K562 (cell line): ENCODE results near the gene CRNKL1. TPM values are rescaled to one million over a fixed set of nuclear protein-coding genes. Genes with fewer than 3 reads are reported as not detected.

ENCODE experiments used
- ATF7 ChIP-seq: fragments of 450-650 bp; IDR thresholded peaks from 2 replicates; pipeline ENCODE4 v1.7.1; 2014; ENCODE audit warnings: mild to moderate bottlenecking, moderate library complexity
- CSDE1 ChIP-seq, 2 experiments: fragments of 450-650 bp; IDR thresholded peaks; 2 replicates each; pipeline ENCODE4 v1.6.1; 2016; ENCODE audit warnings: mild to moderate bottlenecking in 1 of 2
- HNRNPUL1 ChIP-seq: fragments of 200-400 bp; formaldehyde crosslinking; IDR thresholded peaks from 2 replicates; pipeline ENCODE4 v1.6.1; 2017; ENCODE audit warnings: low read length
- NR2C1 ChIP-seq, 2 experiments: fragments of 450-650 bp; IDR thresholded peaks; 2 replicates each; pipeline ENCODE4 v1.6.1; 2017; ENCODE audit warnings: mild to moderate bottlenecking in 2 of 2, antibody characterized with exemption in 1 of 2, inconsistent platforms in 1 of 2, missing compliant biosample characterization in 1 of 2, missing genetic modification characterization in 1 of 2
- RAD21 ChIP-seq, 2 experiments: fragments of 250-450 bp in 1 of 2; fragments of 450-650 bp in 1 of 2; sonication (Bioruptor Pico) in 1 of 2; formaldehyde crosslinking in 1 of 2; IDR thresholded peaks in 1 of 2; conservative IDR thresholded peaks in 1 of 2; 2 replicates each; pipeline versions ENCODE4 v1.4.0 to v1.8.0; 2020 to 2022; ENCODE audit warnings: mild to moderate bottlenecking in 2 of 2, moderate library complexity in 1 of 2
- SMARCB1 ChIP-seq: IDR thresholded peaks from 2 replicates; pipeline ENCODE4 v1.6.1; 2011; ENCODE audit warnings: improper control_type of control experiment, low read depth; ENCODE audit not compliant: insufficient read length
- TAF7 ChIP-seq: fragments of 450-650 bp; IDR thresholded peaks from 2 replicates; pipeline ENCODE4 v1.6.1; 2016; ENCODE audit warnings: missing genetic modification characterization, missing compliant biosample characterization
- ZBTB17 ChIP-seq: fragments of 450-650 bp; formaldehyde crosslinking; IDR thresholded peaks from 2 replicates; pipeline ENCODE4 v1.4.0; 2020; ENCODE audit warnings: mild to moderate bottlenecking
- ZEB2 ChIP-seq: fragments of 450-650 bp; IDR thresholded peaks from 2 replicates; pipeline ENCODE4 v1.6.1; 2016
- ZNF197 ChIP-seq: fragments of 200-800 bp; sonication (Bioruptor generic); IDR thresholded peaks from 2 replicates; pipeline ENCODE4 v1.6.1; 2016; ENCODE audit warnings: low read depth, missing genetic modification characterization, missing compliant biosample characterization
- polyA plus RNA-seq, 8 experiments: library from polyadenylated mRNA; depleted of rRNA in 4 of 8; stranded (reverse) in 5 of 8; unstranded in 3 of 8; fragments of >200 nt; fragmentation: Nextera tagmentation in 2 of 8; fragmentation: Illumina TruSeq in 1 of 8; extraction: Ambion mirVana in 2 of 8; extraction: Trizol in 1 of 8; gene quantifications; 2 replicates each; pipeline versions ENCODE4 v1.2.1 to v1.2.3, GENCODE V29; 2011 to 2014; ENCODE audit warnings: inconsistent platforms in 1 of 8, missing spikeins in 1 of 8
- total RNA-seq, 7 experiments: library from RNA; depleted of rRNA in 6 of 7; stranded (reverse); fragments of >200 nt in 6 of 7; fragmentation: Illumina TruSeq in 2 of 7; extraction: Trizol in 2 of 7; gene quantifications; 2 replicates each; pipeline versions ENCODE4 v1.2.1 to v1.2.3, GENCODE V29; 2011 to 2021; ENCODE audit warnings: low replicate concordance in 1 of 7
- TF ChIP-seq, protein P1 (sequence below): fragments of 250-450 bp; sonication (Bioruptor Pico); IDR thresholded peaks from 2 replicates; pipeline ENCODE4 v1.4.0; 2020; ENCODE audit warnings: mild to moderate bottlenecking, moderate library complexity
- TF ChIP-seq, protein P2 (sequence below): fragments of 150-350 bp; conservative IDR thresholded peaks from 2 replicates; pipeline ENCODE4 v1.6.1; 2014; ENCODE audit warnings: low read length
- TF ChIP-seq, protein P3 (sequence below): fragments of 450-650 bp; IDR thresholded peaks from 2 replicates; pipeline ENCODE4 v1.6.1; 2017; ENCODE audit warnings: antibody characterized with exemption, mild to moderate bottlenecking

CRNKL1 gene
- total and polyA plus RNA-seq, 9 of the 15 experiments (the other 6 are each of a cell fraction or from before 2014, with no cell fraction given): 8.1 to 17.0 (median 11.7) TPM

DNA sequence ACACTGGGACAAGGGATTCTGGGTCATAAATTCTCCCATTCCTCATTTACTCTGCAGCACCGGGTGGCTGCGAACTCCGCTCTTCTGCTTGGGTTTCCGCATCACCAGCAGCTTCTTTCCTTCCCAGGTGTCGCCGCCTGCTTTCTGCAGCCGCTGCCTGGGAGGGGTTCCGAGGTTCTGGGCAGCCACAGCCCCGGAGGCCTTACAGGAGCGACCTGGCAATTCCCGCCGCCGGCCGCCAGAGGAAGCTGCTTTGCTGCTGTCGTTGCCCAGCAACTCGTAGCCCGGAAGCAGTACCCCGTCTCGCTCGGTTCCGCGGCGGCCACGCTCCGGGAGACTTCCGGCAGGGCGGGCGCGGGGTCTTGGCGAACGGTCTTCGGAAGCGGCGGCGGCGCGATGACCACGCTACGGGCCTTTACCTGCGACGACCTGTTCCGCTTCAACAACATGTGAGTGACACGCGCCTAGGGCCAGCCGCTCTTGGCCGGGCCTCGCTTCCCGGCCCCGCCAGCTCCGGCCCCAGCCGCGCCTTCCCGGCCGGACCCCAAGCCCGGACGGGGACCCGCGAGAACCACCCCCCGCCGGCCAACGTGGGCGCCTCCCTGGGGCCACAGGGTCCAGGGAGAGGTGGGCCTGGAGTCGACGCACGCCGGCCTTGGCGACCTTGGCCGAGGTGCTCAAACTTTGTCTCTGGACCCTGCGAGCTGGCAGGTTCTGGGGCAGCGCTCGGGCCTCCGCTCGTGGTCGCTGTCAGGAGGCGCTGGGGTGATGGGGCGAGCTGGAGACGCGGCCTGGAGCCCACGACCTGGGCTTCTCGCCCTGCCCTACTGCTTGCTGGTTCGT lies 35.0 kb downstream of the CRNKL1 start, which contains the start of gene NAA20 (continued):
- TF ChIP-seq ZEB2 (0 out of 2 replicates have a peak, but pooled peaks have one; percentile 35), NR2C1 (IDR thresholded peaks at IDR 0.05) (peak; percentile 98), NR2C1 (tag; IDR thresholded peaks at IDR 0.05) (peak; percentile 99), TAF7 (tag) (no peak), SMARCB1 (no peak), HNRNPUL1 (no peak), CSDE1 (IDR thresholded peaks at IDR 0.05) (no peak), ATF7 (0 out of 2 replicates have a peak, but pooled peaks have one; percentile 27), ZBTB17 (CRISPR knock-in tag) (no peak), RAD21 (CRISPR knock-in tag; conservative IDR thresholded peaks at IDR 0.05 in 1 of 2, IDR thresholded peaks at IDR 0.05 in 1 of 2) (no peak), ZNF197 (no peak)
- TF ChIP-seq, protein P1, sequence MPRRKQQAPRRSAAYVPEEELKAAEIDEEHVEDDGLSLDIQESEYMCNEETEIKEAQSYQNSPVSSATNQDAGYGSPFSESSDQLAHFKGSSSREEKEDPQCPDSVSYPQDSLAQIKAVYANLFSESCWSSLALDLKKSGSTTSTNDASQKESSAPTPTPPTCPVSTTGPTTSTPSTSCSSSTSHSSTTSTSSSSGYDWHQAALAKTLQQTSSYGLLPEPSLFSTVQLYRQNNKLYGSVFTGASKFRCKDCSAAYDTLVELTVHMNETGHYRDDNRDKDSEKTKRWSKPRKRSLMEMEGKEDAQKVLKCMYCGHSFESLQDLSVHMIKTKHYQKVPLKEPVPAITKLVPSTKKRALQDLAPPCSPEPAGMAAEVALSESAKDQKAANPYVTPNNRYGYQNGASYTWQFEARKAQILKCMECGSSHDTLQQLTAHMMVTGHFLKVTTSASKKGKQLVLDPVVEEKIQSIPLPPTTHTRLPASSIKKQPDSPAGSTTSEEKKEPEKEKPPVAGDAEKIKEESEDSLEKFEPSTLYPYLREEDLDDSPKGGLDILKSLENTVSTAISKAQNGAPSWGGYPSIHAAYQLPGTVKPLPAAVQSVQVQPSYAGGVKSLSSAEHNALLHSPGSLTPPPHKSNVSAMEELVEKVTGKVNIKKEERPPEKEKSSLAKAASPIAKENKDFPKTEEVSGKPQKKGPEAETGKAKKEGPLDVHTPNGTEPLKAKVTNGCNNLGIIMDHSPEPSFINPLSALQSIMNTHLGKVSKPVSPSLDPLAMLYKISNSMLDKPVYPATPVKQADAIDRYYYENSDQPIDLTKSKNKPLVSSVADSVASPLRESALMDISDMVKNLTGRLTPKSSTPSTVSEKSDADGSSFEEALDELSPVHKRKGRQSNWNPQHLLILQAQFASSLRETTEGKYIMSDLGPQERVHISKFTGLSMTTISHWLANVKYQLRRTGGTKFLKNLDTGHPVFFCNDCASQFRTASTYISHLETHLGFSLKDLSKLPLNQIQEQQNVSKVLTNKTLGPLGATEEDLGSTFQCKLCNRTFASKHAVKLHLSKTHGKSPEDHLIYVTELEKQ (CRISPR knock-in tag): no peak
- TF ChIP-seq, protein P2, sequence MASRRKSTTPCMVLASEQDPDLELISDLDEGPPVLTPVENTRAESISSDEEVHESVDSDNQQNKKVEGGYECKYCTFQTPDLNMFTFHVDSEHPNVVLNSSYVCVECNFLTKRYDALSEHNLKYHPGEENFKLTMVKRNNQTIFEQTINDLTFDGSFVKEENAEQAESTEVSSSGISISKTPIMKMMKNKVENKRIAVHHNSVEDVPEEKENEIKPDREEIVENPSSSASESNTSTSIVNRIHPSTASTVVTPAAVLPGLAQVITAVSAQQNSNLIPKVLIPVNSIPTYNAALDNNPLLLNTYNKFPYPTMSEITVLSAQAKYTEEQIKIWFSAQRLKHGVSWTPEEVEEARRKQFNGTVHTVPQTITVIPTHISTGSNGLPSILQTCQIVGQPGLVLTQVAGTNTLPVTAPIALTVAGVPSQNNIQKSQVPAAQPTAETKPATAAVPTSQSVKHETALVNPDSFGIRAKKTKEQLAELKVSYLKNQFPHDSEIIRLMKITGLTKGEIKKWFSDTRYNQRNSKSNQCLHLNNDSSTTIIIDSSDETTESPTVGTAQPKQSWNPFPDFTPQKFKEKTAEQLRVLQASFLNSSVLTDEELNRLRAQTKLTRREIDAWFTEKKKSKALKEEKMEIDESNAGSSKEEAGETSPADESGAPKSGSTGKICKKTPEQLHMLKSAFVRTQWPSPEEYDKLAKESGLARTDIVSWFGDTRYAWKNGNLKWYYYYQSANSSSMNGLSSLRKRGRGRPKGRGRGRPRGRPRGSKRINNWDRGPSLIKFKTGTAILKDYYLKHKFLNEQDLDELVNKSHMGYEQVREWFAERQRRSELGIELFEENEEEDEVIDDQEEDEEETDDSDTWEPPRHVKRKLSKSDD: no peak
- TF ChIP-seq, protein P3, sequence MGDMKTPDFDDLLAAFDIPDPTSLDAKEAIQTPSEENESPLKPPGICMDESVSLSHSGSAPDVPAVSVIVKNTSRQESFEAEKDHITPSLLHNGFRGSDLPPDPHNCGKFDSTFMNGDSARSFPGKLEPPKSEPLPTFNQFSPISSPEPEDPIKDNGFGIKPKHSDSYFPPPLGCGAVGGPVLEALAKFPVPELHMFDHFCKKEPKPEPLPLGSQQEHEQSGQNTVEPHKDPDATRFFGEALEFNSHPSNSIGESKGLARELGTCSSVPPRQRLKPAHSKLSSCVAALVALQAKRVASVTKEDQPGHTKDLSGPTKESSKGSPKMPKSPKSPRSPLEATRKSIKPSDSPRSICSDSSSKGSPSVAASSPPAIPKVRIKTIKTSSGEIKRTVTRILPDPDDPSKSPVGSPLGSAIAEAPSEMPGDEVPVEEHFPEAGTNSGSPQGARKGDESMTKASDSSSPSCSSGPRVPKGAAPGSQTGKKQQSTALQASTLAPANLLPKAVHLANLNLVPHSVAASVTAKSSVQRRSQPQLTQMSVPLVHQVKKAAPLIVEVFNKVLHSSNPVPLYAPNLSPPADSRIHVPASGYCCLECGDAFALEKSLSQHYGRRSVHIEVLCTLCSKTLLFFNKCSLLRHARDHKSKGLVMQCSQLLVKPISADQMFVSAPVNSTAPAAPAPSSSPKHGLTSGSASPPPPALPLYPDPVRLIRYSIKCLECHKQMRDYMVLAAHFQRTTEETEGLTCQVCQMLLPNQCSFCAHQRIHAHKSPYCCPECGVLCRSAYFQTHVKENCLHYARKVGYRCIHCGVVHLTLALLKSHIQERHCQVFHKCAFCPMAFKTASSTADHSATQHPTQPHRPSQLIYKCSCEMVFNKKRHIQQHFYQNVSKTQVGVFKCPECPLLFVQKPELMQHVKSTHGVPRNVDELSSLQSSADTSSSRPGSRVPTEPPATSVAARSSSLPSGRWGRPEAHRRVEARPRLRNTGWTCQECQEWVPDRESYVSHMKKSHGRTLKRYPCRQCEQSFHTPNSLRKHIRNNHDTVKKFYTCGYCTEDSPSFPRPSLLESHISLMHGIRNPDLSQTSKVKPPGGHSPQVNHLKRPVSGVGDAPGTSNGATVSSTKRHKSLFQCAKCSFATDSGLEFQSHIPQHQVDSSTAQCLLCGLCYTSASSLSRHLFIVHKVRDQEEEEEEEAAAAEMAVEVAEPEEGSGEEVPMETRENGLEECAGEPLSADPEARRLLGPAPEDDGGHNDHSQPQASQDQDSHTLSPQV: 0 out of 2 replicates have a peak, but pooled peaks have one; percentile 27
